Keratinocyte (primary cell): ENCODE measurements around the gene ALK. TPM values are rescaled to one million over a fixed set of nuclear protein-coding genes. Genes with fewer than 3 reads are reported as not detected.

Experiments used
- DNase-seq: peaks from one replicate; pipeline ENCODE4 v3.0.0-alpha.2; 2011; ENCODE audit warnings: low read depth, missing footprints, low spot score
- FAIRE-seq: peaks from 2 replicates; lab custom pipeline; 2011; peaks lifted over from hg19 to GRCh38; lab: Jason Lieb, UNC
- H2AFZ ChIP-seq: 2 replicates; pipeline ENCODE4 v1.6.0; 2012; ENCODE audit warnings: low read length, control low read depth, inconsistent platforms; ENCODE audit not compliant: control insufficient read depth
- H3K27ac ChIP-seq: 2 replicates; pipeline ENCODE4 v1.5.1; 2011; ENCODE audit warnings: low read length; ENCODE audit not compliant: control insufficient read depth, insufficient read depth
- H3K27me3 ChIP-seq: 3 replicates; pipeline ENCODE4 v1.6.0; 2011; ENCODE audit warnings: low read length; ENCODE audit not compliant: control insufficient read depth, insufficient read depth; ENCODE audit errors: extremely low read depth
- H3K36me3 ChIP-seq, 2 experiments: 2 replicates in 1 of 2; 3 replicates in 1 of 2; pipeline ENCODE4 v1.5.1; 2011; ENCODE audit warnings: low read length in 2 of 2, mild to moderate bottlenecking in 1 of 2; ENCODE audit not compliant: control insufficient read depth in 2 of 2, insufficient read depth in 2 of 2; ENCODE audit errors: extremely low read depth in 1 of 2
- H3K4me1 ChIP-seq: 3 replicates; pipeline ENCODE4 v1.5.1; 2011; ENCODE audit warnings: low read length; ENCODE audit not compliant: control insufficient read depth, insufficient read depth; ENCODE audit errors: extremely low read depth
- H3K4me2 ChIP-seq: 3 replicates; pipeline ENCODE4 v1.6.0; 2011; ENCODE audit warnings: low read depth, low read length; ENCODE audit not compliant: control insufficient read depth, insufficient read depth; ENCODE audit errors: extremely low read depth
- H3K4me3 ChIP-seq, 3 experiments: fragments of 200-600 bp in 1 of 3; sonication (generic) in 1 of 3; 2 replicates in 2 of 3; 3 replicates in 1 of 3; pipeline ENCODE4 v1.5.1; 2011 to 2016; ENCODE audit warnings: low read length in 3 of 3, mild to moderate bottlenecking in 3 of 3, control low read depth in 2 of 3, inconsistent platforms in 1 of 3, low read depth in 1 of 3, mixed read lengths in 1 of 3, mixed run types in 1 of 3, moderate library complexity in 1 of 3; ENCODE audit not compliant: control insufficient read depth in 2 of 3, insufficient read depth in 2 of 3; ENCODE audit errors: extremely low read depth in 1 of 3
- H3K79me2 ChIP-seq: 2 replicates; pipeline ENCODE4 v1.6.0; 2012; ENCODE audit warnings: low read length; ENCODE audit not compliant: control insufficient read depth, insufficient read depth
- H3K9ac ChIP-seq: 3 replicates; pipeline ENCODE4 v1.6.0; 2011; ENCODE audit warnings: low read length; ENCODE audit not compliant: control insufficient read depth, insufficient read depth; ENCODE audit errors: extremely low read depth
- H3K9me1 ChIP-seq: 3 replicates; pipeline ENCODE4 v1.6.0; 2011; ENCODE audit warnings: low read length; ENCODE audit not compliant: control insufficient read depth, insufficient read depth; ENCODE audit errors: extremely low read depth
- H3K9me3 ChIP-seq: 2 replicates; pipeline ENCODE4 v1.5.1; 2012; ENCODE audit warnings: low read depth, low read length; ENCODE audit not compliant: control insufficient read depth
- H4K20me1 ChIP-seq: 3 replicates; pipeline ENCODE4 v1.6.0; 2011; ENCODE audit warnings: low read length; ENCODE audit not compliant: control insufficient read depth, insufficient read depth; ENCODE audit errors: extremely low read depth
- EZH2 ChIP-seq: IDR thresholded peaks from one replicate; pipeline ENCODE4 v1.6.1; 2012; ENCODE audit warnings: inconsistent platforms, mild to moderate bottlenecking, low read length, moderate library complexity
- dilution Hi-C: fragments of 300-500 bp; cut with MboI; formaldehyde crosslinking; loops from one replicate; pipeline ENCODE4 v1.7.0; 2020; ENCODE audit warnings: low sequenced_read_pairs; ENCODE audit not compliant: extremely low pct_ligation_motif_present
- polyA plus RNA-seq, 5 experiments: library from polyadenylated mRNA; depleted of rRNA in 3 of 5; stranded (reverse) in 3 of 5; stranded (forward) in 1 of 5; unstranded in 1 of 5; fragments of >200 nt; gene quantifications; 1 replicate in 1 of 5; 2 replicates in 3 of 5; 3 replicates in 1 of 5; pipeline versions ENCODE4 v1.2.1 to v1.2.3, GENCODE V29; 2011 to 2012; ENCODE audit warnings: missing spikeins in 2 of 5, low read depth in 1 of 5, low replicate concordance in 1 of 5
- TF ChIP-seq, protein P1 (sequence below), 3 experiments: IDR thresholded peaks in 1 of 3; conservative IDR thresholded peaks in 1 of 3; optimal IDR thresholded peaks in 1 of 3; 2 replicates in 2 of 3; 3 replicates in 1 of 3; pipeline versions ENCODE3 to v1.5.1; 2011; ENCODE audit warnings: low read length in 3 of 3, mild to moderate bottlenecking in 3 of 3, moderate library complexity in 2 of 3, control low read depth in 1 of 3, inconsistent platforms in 1 of 3; ENCODE audit not compliant: insufficient read depth in 2 of 3; ENCODE audit errors: extremely low read depth in 1 of 3

ALK gene
- polyA plus RNA-seq, 1 donor (not counting 4 experiments of a cell fraction or from before 2014, with no cell fraction given), result not detected

DNA sequence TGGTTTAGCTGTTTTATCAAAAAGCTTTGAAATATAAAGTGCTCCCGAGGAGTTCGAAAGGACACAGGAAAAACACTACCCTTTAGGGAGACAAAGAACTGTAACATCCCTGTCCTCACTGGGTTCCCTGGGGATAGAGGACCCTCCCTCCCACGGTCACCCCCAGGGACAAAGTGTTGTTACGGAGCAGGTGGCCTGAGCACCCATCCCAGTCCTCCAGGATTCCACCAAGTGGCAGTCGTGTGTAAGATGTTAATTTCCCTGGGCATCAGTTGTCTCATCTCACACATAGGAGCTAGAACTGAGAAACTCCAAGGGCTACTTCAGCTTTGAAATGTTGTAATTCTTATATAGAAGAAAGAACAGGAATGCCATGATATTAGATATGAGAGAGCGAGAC, 137.7 kb downstream of the ALK start:
- dilution Hi-C loops, result no loop called here
- TF ChIP-seq, protein P1, sequence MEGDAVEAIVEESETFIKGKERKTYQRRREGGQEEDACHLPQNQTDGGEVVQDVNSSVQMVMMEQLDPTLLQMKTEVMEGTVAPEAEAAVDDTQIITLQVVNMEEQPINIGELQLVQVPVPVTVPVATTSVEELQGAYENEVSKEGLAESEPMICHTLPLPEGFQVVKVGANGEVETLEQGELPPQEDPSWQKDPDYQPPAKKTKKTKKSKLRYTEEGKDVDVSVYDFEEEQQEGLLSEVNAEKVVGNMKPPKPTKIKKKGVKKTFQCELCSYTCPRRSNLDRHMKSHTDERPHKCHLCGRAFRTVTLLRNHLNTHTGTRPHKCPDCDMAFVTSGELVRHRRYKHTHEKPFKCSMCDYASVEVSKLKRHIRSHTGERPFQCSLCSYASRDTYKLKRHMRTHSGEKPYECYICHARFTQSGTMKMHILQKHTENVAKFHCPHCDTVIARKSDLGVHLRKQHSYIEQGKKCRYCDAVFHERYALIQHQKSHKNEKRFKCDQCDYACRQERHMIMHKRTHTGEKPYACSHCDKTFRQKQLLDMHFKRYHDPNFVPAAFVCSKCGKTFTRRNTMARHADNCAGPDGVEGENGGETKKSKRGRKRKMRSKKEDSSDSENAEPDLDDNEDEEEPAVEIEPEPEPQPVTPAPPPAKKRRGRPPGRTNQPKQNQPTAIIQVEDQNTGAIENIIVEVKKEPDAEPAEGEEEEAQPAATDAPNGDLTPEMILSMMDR (optimal IDR thresholded peaks at IDR 0.05 in 1 of 3, IDR thresholded peaks at IDR 0.05 in 1 of 3, conservative IDR thresholded peaks at IDR 0.05 in 1 of 3; ENCODE audit: extremely low read depth in 1 of 3, insufficient read depth in 2 of 3, low read length in 3 of 3), result peak in 1 of 3 experiments; percentile 12
- TF ChIP-seq EZH2, result no peak
- no peak overlapping the region for H3K27ac ChIP-seq
- no peaks in the 10 kb centered on the region for H3K79me2 ChIP-seq
- H3K4me3 ChIP-seq, result no peak overlapping the region
- H3K9me3 ChIP-seq, result no peaks in the 10 kb centered on the region
- FAIRE-seq (no peak), DNase-seq (no peak)
- H3K9me1 ChIP-seq, result no peaks in the 10 kb centered on the region
- H3K27me3 ChIP-seq, result peaks cover 9% of the 10 kb centered on the region
- no peaks in the 10 kb centered on the region for H3K4me1 ChIP-seq
- H3K36me3 ChIP-seq, result no peaks in the 10 kb centered on the region
- H3K9ac ChIP-seq, result no peak overlapping the region
- no peak overlapping the region for H2AFZ ChIP-seq
- H4K20me1 ChIP-seq, result no peaks in the 10 kb centered on the region
- no peak overlapping the region for H3K4me2 ChIP-seq

GRCh38 chr2:29782549-29783458, 138.6 kb downstream of the ALK start:
- H3K36me3 ChIP-seq, result no peaks in the 10 kb centered on the region
- H3K4me3 ChIP-seq, result no peak overlapping the region
- dilution Hi-C loops, result no loop called here
- no peak overlapping the region for H3K4me2 ChIP-seq
- no peaks in the 10 kb centered on the region for H3K9me3 ChIP-seq
- H4K20me1 ChIP-seq, result no peaks in the 10 kb centered on the region
- peaks cover 9% of the 10 kb centered on the region for H3K27me3 ChIP-seq
- TF ChIP-seq EZH2, result no peak
- TF ChIP-seq, protein P1 (optimal IDR thresholded peaks at IDR 0.05 in 1 of 3, IDR thresholded peaks at IDR 0.05 in 1 of 3, conservative IDR thresholded peaks at IDR 0.05 in 1 of 3; ENCODE audit: extremely low read depth in 1 of 3, insufficient read depth in 2 of 3, low read length in 3 of 3), result no peak
- no peaks in the 10 kb centered on the region for H3K79me2 ChIP-seq
- no peak overlapping the region for H3K27ac ChIP-seq
- FAIRE-seq (no peak), DNase-seq (no peak)
- H2AFZ ChIP-seq, result no peak overlapping the region
- no peaks in the 10 kb centered on the region for H3K9me1 ChIP-seq
- H3K4me1 ChIP-seq, result no peaks in the 10 kb centered on the region
- no peak overlapping the region for H3K9ac ChIP-seq
